Superior temporal gyrus (tissue), 1 donor: ENCODE data around the gene MEX3B.
A peak's percentile ranks its signal among the peaks of the same experiment; 100 is the strongest.

Source experiments
- DNase-seq: peaks from one replicate; pipeline ENCODE4 v3.0.0-alpha.2; 2016; ENCODE audit errors: extremely low spot score

MEX3B gene

GRCh38 chr15:82045892-82046665, at the start of gene MEX3B:
MEX3B (minus strand) TSS chr15:82046018; CDS start chr15:82045705, 313 bp downstream.
- peak; percentile 93 for DNase-seq

- no peak for DNase-seq
Observed at GRCh38 chr15:82093774-82094211, 48.0 kb upstream of the MEX3B start.

- DNase-seq: no peak
Observed at GRCh38 chr15:82093325-82093724, 47.5 kb upstream of the MEX3B start.

GRCh38 chr15:82091636-82092140, 45.9 kb upstream of the MEX3B start:
- DNase-seq: no peak

- DNase-seq: no peak
Observed at GRCh38 chr15:82086243-82086995, 40.6 kb upstream of the MEX3B start.

GRCh38 chr15:82081914-82082762, 36.3 kb upstream of the MEX3B start:
- DNase-seq: no peak

- DNase-seq: no peak
Observed at GRCh38 chr15:82080774-82081173, 35.0 kb upstream of the MEX3B start.

GRCh38 chr15:82079736-82080135, 33.9 kb upstream of the MEX3B start:
- no peak for DNase-seq

- no peak for DNase-seq
Observed at GRCh38 chr15:82074610-82075009, 28.8 kb upstream of the MEX3B start.

GRCh38 chr15:82072926-82073537, 27.2 kb upstream of the MEX3B start:
- no peak for DNase-seq

- DNase-seq: no peak
Observed at GRCh38 chr15:82066455-82066854, 20.6 kb upstream of the MEX3B start.

- no peak for DNase-seq
Observed at GRCh38 chr15:82064824-82065223, 19.0 kb upstream of the MEX3B start.

GRCh38 chr15:82062479-82063454, 16.9 kb upstream of the MEX3B start:
- DNase-seq: no peak

- DNase-seq: no peak
Observed at GRCh38 chr15:82060817-82061216, 15.0 kb upstream of the MEX3B start.

- DNase-seq: no peak
Observed at GRCh38 chr15:82058517-82059204, 12.8 kb upstream of the MEX3B start.

GRCh38 chr15:82058026-82058425, 12.2 kb upstream of the MEX3B start:
- DNase-seq: no peak

GRCh38 chr15:82056958-82057823, 11.4 kb upstream of the MEX3B start:
- no peak for DNase-seq

GRCh38 chr15:82052751-82053150, 6.9 kb upstream of the MEX3B start:
- no peak for DNase-seq

- peak; percentile 62 for DNase-seq
Observed at GRCh38 chr15:82051664-82052063, 5.8 kb upstream of the MEX3B start.
